GM12878 (cell line): Measurements from ENCODE around the gene IL1RAP. TPM values are rescaled to one million over a fixed set of nuclear protein-coding genes. Genes with fewer than 3 reads are reported as not detected.

Experiments
- ATAC-seq: fragments of 200-7000 bp; cut with Tn5 transposase; 3 replicates; pipeline ENCODE4 v1.9.1; 2020; ENCODE audit warnings: mild to moderate bottlenecking, moderate library complexity
- BruUV-seq: library from RNA; stranded (reverse); fragments of 400-500 nt; replicated peaks from 2 replicates; lab custom pipeline; 2021; lab: Mats Ljungman, UMichigan
- CTCF ChIA-PET: fragments of 300-600 bp; sonication (Branson Sonifier 250); formaldehyde crosslinking; extraction: SDS; loops from one replicate; lab custom pipeline; 2021; ENCODE audit warnings: inconsistent platforms; lab: Yijun Ruan, JAX
- POLR2A ChIA-PET: fragments of 350-600 bp; formaldehyde crosslinking; extraction: SDS; loops from one replicate; lab custom pipeline; 2021; ENCODE audit warnings: inconsistent platforms; lab: Charles Lee
- RAD21 ChIA-PET: fragments of 300-600 bp; sonication (Branson Sonifier 250); formaldehyde crosslinking; loops from one replicate; lab custom pipeline; 2023; ENCODE audit warnings: antibody characterized with exemption; ENCODE audit not compliant: unreplicated experiment; lab: Charles Lee
- SMC1A ChIA-PET: fragments of 300-600 bp; sonication (Branson Sonifier 250); formaldehyde crosslinking; loops from one replicate; lab custom pipeline; 2023; ENCODE audit not compliant: unreplicated experiment, uncharacterized antibody; lab: Charles Lee
- DNase-seq: peaks from one replicate; pipeline ENCODE4 v3.0.0-alpha.2; 2011; ENCODE audit warnings: low read depth, low spot score
- FAIRE-seq: peaks from 3 replicates; lab custom pipeline; 2011; peaks lifted over from hg19 to GRCh38; lab: Jason Lieb, UNC
- H2AFZ ChIP-seq: 2 replicates; pipeline ENCODE4 v1.6.0; 2011; ENCODE audit warnings: low read depth, low read length, control low read depth; ENCODE audit not compliant: control insufficient read depth
- H3K27ac ChIP-seq: 2 replicates; pipeline ENCODE4 v1.5.1; 2011; ENCODE audit warnings: control low read depth; ENCODE audit not compliant: control insufficient read depth, insufficient read depth
- H3K27me3 ChIP-seq, 2 experiments: replicated peaks in 1 of 2; 2 replicates each; pipeline versions ENCODE4 v1.6.0 to v1.6.1; 2011; ENCODE audit warnings: low read length in 1 of 2; ENCODE audit not compliant: control insufficient read depth in 2 of 2, insufficient read depth in 2 of 2
- H3K36me3 ChIP-seq, 2 experiments: 2 replicates each; pipeline ENCODE4 v1.5.1; 2011; ENCODE audit warnings: low read length in 1 of 2; ENCODE audit not compliant: control insufficient read depth in 2 of 2, insufficient read depth in 2 of 2
- H3K4me1 ChIP-seq: 2 replicates; pipeline ENCODE4 v1.6.1; 2011; ENCODE audit warnings: mild to moderate bottlenecking, low read length, moderate library complexity, mixed read lengths; ENCODE audit not compliant: control insufficient read depth, insufficient read depth
- H3K4me2 ChIP-seq: 2 replicates; pipeline ENCODE4 v1.6.0; 2011; ENCODE audit warnings: control low read depth; ENCODE audit not compliant: control insufficient read depth, insufficient read depth
- H3K4me3 ChIP-seq: fragments of 200-600 bp; sonication (generic); 2 replicates; pipeline ENCODE4 v1.5.1; 2016
- H3K79me2 ChIP-seq: 2 replicates; pipeline ENCODE4 v1.6.0; 2011; ENCODE audit warnings: low read length; ENCODE audit not compliant: control insufficient read depth, insufficient read depth
- H3K9ac ChIP-seq: 2 replicates; pipeline ENCODE4 v1.8.0; 2011; ENCODE audit warnings: low read length, control low read depth, mixed read lengths; ENCODE audit not compliant: control insufficient read depth, insufficient read depth
- H3K9me3 ChIP-seq: replicated peaks from 3 replicates; pipeline ENCODE4 v1.5.1; 2011; ENCODE audit warnings: mild to moderate bottlenecking, low read length; ENCODE audit not compliant: control insufficient read depth, insufficient read depth
- H4K20me1 ChIP-seq: 2 replicates; pipeline ENCODE4 v1.6.0; 2011; ENCODE audit not compliant: control insufficient read depth, insufficient read depth
- ATF2 ChIP-seq: IDR thresholded peaks from 2 replicates; pipeline ENCODE4 v1.6.1; 2012; ENCODE audit warnings: low read length, inconsistent platforms
- CUX1 ChIP-seq: IDR thresholded peaks from 2 replicates; pipeline ENCODE4 v1.6.1; 2012; ENCODE audit warnings: improper control_type of control experiment, low read depth, low read length; ENCODE audit not compliant: insufficient replicate concordance
- HCFC1 ChIP-seq: fragments of 150-350 bp; IDR thresholded peaks from 2 replicates; pipeline ENCODE4 v1.6.1; 2014; ENCODE audit warnings: low read length
- NKRF ChIP-seq: fragments of 450-650 bp; conservative IDR thresholded peaks from 2 replicates; pipeline ENCODE4 v1.6.1; 2017; ENCODE audit warnings: mild to moderate bottlenecking, moderate library complexity
- POLR2A ChIP-seq: IDR thresholded peaks from 2 replicates; pipeline ENCODE4 v1.6.1; 2011; ENCODE audit warnings: low read depth, mild to moderate bottlenecking, low read length
- POU2F2 ChIP-seq: IDR thresholded peaks from 3 replicates; pipeline ENCODE4 v1.6.1; 2011; ENCODE audit warnings: low read depth, mild to moderate bottlenecking, low read length, borderline replicate concordance
- RB1 ChIP-seq: fragments of 450-650 bp; formaldehyde crosslinking; IDR thresholded peaks from 2 replicates; pipeline ENCODE4 v1.6.1; 2017; ENCODE audit warnings: mild to moderate bottlenecking, borderline replicate concordance
- RCOR1 ChIP-seq: conservative IDR thresholded peaks from 2 replicates; pipeline ENCODE4 v1.6.1; 2012; ENCODE audit warnings: low read depth, low read length, improper control_type of control experiment
- SIN3A ChIP-seq: IDR thresholded peaks from 2 replicates; pipeline ENCODE4 v1.6.1; 2012; ENCODE audit warnings: low read depth, low read length, improper control_type of control experiment
- SPI1 ChIP-seq: IDR thresholded peaks from 2 replicates; pipeline ENCODE4 v1.6.1; 2011; ENCODE audit warnings: low read depth, mild to moderate bottlenecking, low read length, moderate library complexity, borderline replicate concordance; ENCODE audit not compliant: insufficient read depth
- SREBF2 ChIP-seq: IDR thresholded peaks from 2 replicates; pipeline ENCODE4 v1.6.1; 2012; ENCODE audit warnings: mild to moderate bottlenecking, low read length
- ZNF687 ChIP-seq: fragments of 450-650 bp; IDR thresholded peaks from 2 replicates; pipeline ENCODE4 v1.6.1; 2017; ENCODE audit warnings: mild to moderate bottlenecking, moderate library complexity
- in situ Hi-C: fragments of 300-500 bp; cut with MboI; formaldehyde crosslinking; loops from 9 replicates; pipeline ENCODE4 v1.14.3; 2018; ENCODE audit warnings: mixed read lengths
- intact Hi-C: fragments of 100-400 bp; cut with micrococcal nuclease; formaldehyde crosslinking; loops from one replicate; pipeline ENCODE4 v1.14.2; 2022; ENCODE audit not compliant: unreplicated experiment
- polyA plus RNA-seq, 11 experiments: library from polyadenylated mRNA; depleted of rRNA in 4 of 11; unstranded in 6 of 11; stranded (reverse) in 5 of 11; fragments of >200 nt; fragmentation: Nextera tagmentation in 4 of 11; fragmentation: Illumina TruSeq in 1 of 11; extraction: Ambion mirVana in 4 of 11; extraction: Trizol in 1 of 11; gene quantifications; 1 replicate in 1 of 11; 2 replicates in 10 of 11; pipeline versions ENCODE4 v1.2.1 to v1.2.3, GENCODE V29; 2011 to 2016; ENCODE audit warnings: inconsistent platforms in 2 of 11, missing spikeins in 2 of 11, low read depth in 1 of 11
- total RNA-seq, 4 experiments: library from RNA; depleted of rRNA in 3 of 4; stranded (reverse); fragments of >200 nt in 3 of 4; fragmentation: Illumina TruSeq in 1 of 4; extraction: Trizol in 1 of 4; gene quantifications; 2 replicates each; pipeline versions ENCODE4 v1.2.1 to v1.2.3, GENCODE V29; 2013 to 2021

The IL1RAP gene
- total and polyA plus RNA-seq, 10 of the 15 experiments (the other 5 are each of a cell fraction or from before 2014, with no cell fraction given) = 0.17 to 1.0 (median 0.44) TPM; not detected in 1

- Histone ChIP-seq H3K36me3 (no peaks in the 10 kb centered on the region), H3K4me3 (no peak overlapping the region), H3K9me3 (no peaks in the 10 kb centered on the region), H2AFZ (no peak overlapping the region), H3K27me3 (no peaks in the 10 kb centered on the region), H3K79me2 (no peaks in the 10 kb centered on the region), H4K20me1 (no peaks in the 10 kb centered on the region), H3K4me2 (no peak overlapping the region), H3K9ac (no peak overlapping the region), H3K4me1 (no peaks in the 10 kb centered on the region), H3K27ac (no peak overlapping the region)
- ChIA-PET CTCF (interaction anchor here (0.7 kb wide), 1 partner anchor 97 kb away, joined by 3 read pairs; no protein-coding TSS in a partner anchor), POLR2A (interaction anchor here (0.6 kb wide), 1 partner anchor 23 kb away, joined by 3 read pairs; no protein-coding TSS in a partner anchor), RAD21 (no interaction called here), SMC1A (no interaction called here)
- no peak for ATAC-seq
- in situ Hi-C loops (no loop called here), intact Hi-C loops (no loop called here)
- no peak for DNase-seq
- FAIRE-seq = no peak
- no TSS peak for BruUV-seq
- TF ChIP-seq SREBF2 (no peak), RB1 (no peak), POLR2A (no peak), ATF2 (no peak), SPI1 (no peak), SIN3A (no peak), ZNF687 (no peak), CUX1 (no peak), HCFC1 (no peak), POU2F2 (no peak), RCOR1 (no peak), NKRF (no peak)
Measured at GRCh38 chr3:190552021-190552420, 38.1 kb downstream of the IL1RAP start.
